Vagina (tissue), 2 donors: Measurements from ENCODE around the gene TOX2.

Source experiments
- CTCF ChIP-seq, 3 experiments: fragments of 450-650 bp in 2 of 3; fragments of 200-600 bp in 1 of 3; sonication (generic) in 1 of 3; IDR thresholded peaks; one replicate each; pipeline ENCODE4 v1.5.1; 2017 to 2019; ENCODE audit warnings: antibody characterized with exemption in 3 of 3, mild to moderate bottlenecking in 2 of 3, moderate library complexity in 2 of 3
- POLR2A ChIP-seq, 2 donors: fragments of 450-650 bp; IDR thresholded peaks; one replicate each; pipeline ENCODE4 v1.6.1; 2017; ENCODE audit warnings: antibody characterized with exemption in 2 of 2, mild to moderate bottlenecking in 2 of 2, moderate library complexity in 2 of 2

- no peak for TF ChIP-seq CTCF (IDR thresholded peaks at IDR 0.05)
- TF ChIP-seq POLR2A (IDR thresholded peaks at IDR 0.05): no peak
Measured at GRCh38 chr20:44009679-44009992, 95.0 kb downstream of the TOX2 start.
